Nephron (organoid): ENCODE data around the gene EPSTI1.

Experiments
- H3K27ac Mint-ChIP-seq, 3 experiments: 2 replicates each; pipeline ENCODE4 v1.8.0; 2020; ENCODE audit warnings: mixed read lengths in 3 of 3, mild to moderate bottlenecking in 2 of 3, moderate library complexity in 1 of 3
- H3K27me3 Mint-ChIP-seq: 2 replicates; pipeline ENCODE4 v1.8.0; 2021; ENCODE audit warnings: low read depth, mild to moderate bottlenecking, moderate library complexity, mixed read lengths
- H3K36me3 Mint-ChIP-seq: 2 replicates; pipeline ENCODE4 v1.8.0; 2020; ENCODE audit warnings: low read depth, mixed read lengths
- H3K4me1 Mint-ChIP-seq: 2 replicates; pipeline ENCODE4 v1.8.0; 2020; ENCODE audit warnings: mixed read lengths
- H3K4me3 Mint-ChIP-seq, 3 experiments: 2 replicates each; pipeline ENCODE4 v1.8.0; 2020; ENCODE audit warnings: mild to moderate bottlenecking in 3 of 3, mixed read lengths in 3 of 3, moderate library complexity in 2 of 3
- H3K9me3 Mint-ChIP-seq: 2 replicates; pipeline ENCODE4 v1.8.0; 2020; ENCODE audit warnings: mixed read lengths
- CTCF ChIP-seq, 3 experiments: fragments of 200-600 bp; sonication (generic); IDR thresholded peaks; one replicate each; pipeline ENCODE4 v1.5.0; 2021; ENCODE audit warnings: antibody characterized with exemption in 3 of 3; ENCODE audit not compliant: unreplicated experiment in 3 of 3

EPSTI1 gene

DNA sequence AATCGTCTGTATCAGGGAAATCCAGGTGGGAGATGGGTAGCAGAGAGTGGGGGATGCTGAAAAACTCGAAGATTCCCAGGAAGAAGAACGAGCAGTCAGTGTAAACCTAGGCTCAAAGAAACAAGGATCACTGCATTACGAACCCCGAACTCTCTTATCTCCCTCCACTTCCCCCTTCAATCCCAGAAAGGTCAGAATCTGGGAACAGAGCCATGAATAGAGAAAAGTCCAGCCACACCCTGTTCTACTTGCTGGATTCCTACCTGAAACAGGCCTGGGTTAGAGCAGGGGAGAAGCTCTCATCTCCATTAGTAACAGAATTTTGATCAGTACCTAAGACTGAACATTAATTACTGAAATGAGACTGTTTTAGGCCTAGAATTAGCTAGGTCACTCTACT lies 24.4 kb downstream of the EPSTI1 start:
- Mint-ChIP-seq H3K9me3 (no peaks in the 10 kb centered on the region), H3K27ac (peak overlapping the region in 2 of 3 experiments; percentile 63 to 79), H3K36me3 (no peaks in the 10 kb centered on the region), H3K27me3 (no peaks in the 10 kb centered on the region), H3K4me3 (no peak overlapping the region), H3K4me1 (peaks cover 22% of the 10 kb centered on the region)
- no peak for TF ChIP-seq CTCF (IDR thresholded peaks at IDR 0.05; ENCODE audit: unreplicated experiment in 3 of 3)

DNA sequence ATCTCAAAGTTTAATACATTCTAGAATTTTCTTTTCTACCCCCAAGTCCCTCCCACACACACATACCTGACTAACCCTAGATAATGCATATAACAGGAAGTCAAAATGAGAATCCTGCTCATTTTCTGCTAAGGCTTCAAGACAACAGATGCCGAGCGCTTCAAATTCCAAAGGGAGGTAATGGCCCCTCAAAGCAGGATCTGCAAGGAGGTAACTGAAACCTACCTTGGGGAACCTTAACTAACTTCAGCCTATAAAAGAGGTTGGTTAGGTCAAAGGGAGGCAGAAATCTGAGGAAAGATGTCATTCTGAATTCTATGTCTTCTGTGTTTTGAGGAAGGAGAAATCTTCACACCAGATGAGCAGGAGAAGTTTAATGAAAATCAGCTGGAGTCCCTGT lies 26.8 kb downstream of the EPSTI1 start:
- Mint-ChIP-seq H3K9me3 (no peaks in the 10 kb centered on the region), H3K36me3 (peaks cover 8% of the 10 kb centered on the region), H3K4me1 (peaks cover 19% of the 10 kb centered on the region), H3K27me3 (no peaks in the 10 kb centered on the region), H3K4me3 (no peak overlapping the region), H3K27ac (peak overlapping the region; percentile 93 to 96 (median 95))
- no peak for TF ChIP-seq CTCF (IDR thresholded peaks at IDR 0.05; ENCODE audit: unreplicated experiment in 3 of 3)

GRCh38 chr13:42964761-42965161 lies 27.3 kb downstream of the EPSTI1 start:
- H3K9me3 Mint-ChIP-seq = no peaks in the 10 kb centered on the region
- H3K4me3 Mint-ChIP-seq = no peak overlapping the region
- peaks cover 12% of the 10 kb centered on the region for H3K36me3 Mint-ChIP-seq
- no peaks in the 10 kb centered on the region for H3K27me3 Mint-ChIP-seq
- TF ChIP-seq CTCF (IDR thresholded peaks at IDR 0.05; ENCODE audit: unreplicated experiment in 3 of 3) = no peak
- peaks cover 18% of the 10 kb centered on the region for H3K4me1 Mint-ChIP-seq
- H3K27ac Mint-ChIP-seq = peak overlapping the region; percentile 93 to 96 (median 95)

- Mint-ChIP-seq H3K36me3 (peaks cover 19% of the 10 kb centered on the region), H3K4me3 (no peak overlapping the region), H3K9me3 (no peaks in the 10 kb centered on the region), H3K27ac (no peak overlapping the region), H3K4me1 (peaks cover 5% of the 10 kb centered on the region), H3K27me3 (no peaks in the 10 kb centered on the region)
- TF ChIP-seq CTCF (IDR thresholded peaks at IDR 0.05; ENCODE audit: unreplicated experiment in 3 of 3) = no peak
Observed at GRCh38 chr13:42959615-42960014, 32.4 kb downstream of the EPSTI1 start.

DNA sequence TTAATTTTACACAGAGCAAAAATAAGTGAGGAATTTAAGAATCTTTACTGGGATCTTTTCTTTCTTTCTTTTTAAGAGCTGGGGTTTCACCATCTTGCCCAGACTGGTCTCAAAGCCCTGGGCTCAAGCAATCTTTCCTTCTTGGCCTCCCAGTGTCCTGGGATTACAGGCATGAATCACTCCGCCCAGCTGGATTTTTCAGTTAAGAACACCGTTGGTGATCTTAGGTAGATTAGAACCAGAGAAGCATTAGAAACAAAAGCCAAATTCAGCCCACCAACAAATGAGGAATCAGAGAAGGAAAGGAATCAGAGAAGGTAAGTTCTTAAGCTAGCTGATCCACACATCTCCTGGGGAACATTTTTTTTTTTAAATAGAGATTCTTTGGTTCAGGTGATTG lies 34.2 kb downstream of the EPSTI1 start:
- Mint-ChIP-seq H3K4me1 (no peaks in the 10 kb centered on the region), H3K27me3 (no peaks in the 10 kb centered on the region), H3K27ac (no peak overlapping the region), H3K36me3 (peaks cover 20% of the 10 kb centered on the region), H3K9me3 (no peaks in the 10 kb centered on the region), H3K4me3 (no peak overlapping the region)
- TF ChIP-seq CTCF (IDR thresholded peaks at IDR 0.05; ENCODE audit: unreplicated experiment in 3 of 3) = no peak

DNA sequence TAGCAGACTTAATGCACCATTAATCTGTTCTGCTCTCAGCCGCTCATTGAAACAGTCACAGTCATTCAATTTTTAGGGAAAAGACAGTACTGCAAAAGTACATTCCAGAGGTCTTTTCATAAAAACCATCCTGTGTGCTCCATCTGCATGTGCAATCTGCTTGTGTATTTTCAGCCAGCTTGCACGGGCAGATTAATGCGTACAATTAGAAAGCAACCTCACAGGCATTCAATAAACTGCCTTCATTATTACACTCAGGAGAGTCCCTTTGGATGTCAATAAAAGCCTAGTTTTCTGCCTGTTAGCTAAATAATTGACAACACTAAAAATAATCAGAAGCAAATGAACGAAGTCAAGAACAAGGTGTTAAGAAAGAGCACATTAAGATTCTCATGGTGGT lies 41.9 kb downstream of the EPSTI1 start:
- Mint-ChIP-seq H3K4me1 (peaks cover 7% of the 10 kb centered on the region), H3K4me3 (no peak overlapping the region)

More for the DNA sequence above, 41.9 kb downstream of the EPSTI1 start:
- Mint-ChIP-seq H3K27me3 (no peaks in the 10 kb centered on the region), H3K36me3 (peaks cover 24% of the 10 kb centered on the region), H3K27ac (peak overlapping the region in 1 of 3 experiments; percentile 37), H3K9me3 (no peaks in the 10 kb centered on the region)
- no peak for TF ChIP-seq CTCF (IDR thresholded peaks at IDR 0.05; ENCODE audit: unreplicated experiment in 3 of 3)
